HCT116 (cell line): ENCODE results near the gene VEGFA. TPM values are rescaled to one million over a fixed set of nuclear protein-coding genes. Genes with fewer than 3 reads are reported as not detected.

Experiments
- ATAC-seq: fragments of 200-7000 bp; cut with Tn5 transposase; 2 replicates; pipeline ENCODE4 v1.9.1; 2020; ENCODE audit warnings: mild to moderate bottlenecking, moderate library complexity
- BruUV-seq: library from RNA; stranded (reverse); fragments of 400-500 nt; replicated peaks from 2 replicates; lab custom pipeline; 2021; lab: Mats Ljungman, UMichigan
- CTCF ChIA-PET: fragments of 300-600 bp; sonication (Branson Sonifier 250); formaldehyde crosslinking; loops from one replicate; lab custom pipeline; 2021; ENCODE audit warnings: antibody characterized with exemption; lab: Charles Lee
- POLR2A ChIA-PET: fragments of 300-600, 350-600 bp; sonication (Branson Sonifier 250); formaldehyde crosslinking; loops from one replicate; lab custom pipeline; 2021; ENCODE audit warnings: antibody characterized with exemption; lab: Charles Lee
- RAD21 ChIA-PET, 2 experiments: fragments of 300-600 bp; sonication (Branson Sonifier 250); formaldehyde crosslinking; loops; one replicate each; lab custom pipeline; 2023; ENCODE audit warnings: low total read pairs in 2 of 2; ENCODE audit not compliant: uncharacterized antibody in 2 of 2, unreplicated experiment in 2 of 2, low non-redundant PET in 1 of 2; lab: Charles Lee
- DNase-seq: peaks from one replicate; pipeline ENCODE4 v3.0.0-alpha.2; 2010; ENCODE audit warnings: low read depth, low spot score
- H2AFZ ChIP-seq: fragments of 200-600 bp; shearing (Covaris generic), sonication (generic); 2 replicates; pipeline ENCODE4 v1.6.1; 2017; ENCODE audit warnings: low read depth, mixed run types, mixed read lengths, antibody characterized with exemption, low read length; ENCODE audit not compliant: poor library complexity, severe bottlenecking
- H3K27ac ChIP-seq: 2 replicates; pipeline ENCODE4 v1.5.1; 2012; ENCODE audit warnings: low read depth, low read length
- H3K27me3 ChIP-seq: fragments of 200-600 bp; sonication (generic); 2 replicates; pipeline ENCODE4 v1.6.1; 2016; ENCODE audit warnings: mixed run types, low read length, mixed read lengths; ENCODE audit not compliant: insufficient read depth
- H3K36me3 ChIP-seq, 2 experiments: fragments of 200-500 bp in 1 of 2; fragments of 200-600 bp in 1 of 2; sonication (Bioruptor generic) in 1 of 2; sonication (generic) in 1 of 2; 2 replicates each; pipeline versions ENCODE4 v1.5.1 to v1.6.1; 2014 to 2016; ENCODE audit warnings: low read length in 2 of 2, inconsistent platforms in 1 of 2, mixed read lengths in 1 of 2, mixed run types in 1 of 2; ENCODE audit not compliant: insufficient read depth in 2 of 2, control insufficient read depth in 1 of 2
- H3K4me1 ChIP-seq, 2 experiments: fragments of 200-600 bp in 1 of 2; sonication (generic) in 1 of 2; 2 replicates each; pipeline versions ENCODE4 v1.5.1 to v1.6.1; 2012 to 2017; ENCODE audit warnings: low read length in 2 of 2, inconsistent platforms in 1 of 2, mild to moderate bottlenecking in 1 of 2, mixed read lengths in 1 of 2, mixed run types in 1 of 2, moderate library complexity in 1 of 2; ENCODE audit not compliant: insufficient read depth in 2 of 2, control insufficient read depth in 1 of 2
- H3K4me2 ChIP-seq: fragments of 200-600 bp; sonication (generic); 2 replicates; pipeline ENCODE4 v1.6.1; 2017; ENCODE audit warnings: mixed run types, low read length, mixed read lengths
- H3K4me3 ChIP-seq, 2 experiments: fragments of 200-600 bp in 1 of 2; sonication (generic) in 1 of 2; replicated peaks in 1 of 2; 2 replicates each; pipeline ENCODE4 v1.5.1; 2011 to 2016; ENCODE audit warnings: low read length in 2 of 2, control low read depth in 1 of 2, low read depth in 1 of 2, mild to moderate bottlenecking in 1 of 2, mixed read lengths in 1 of 2, mixed run types in 1 of 2
- H3K79me2 ChIP-seq: fragments of 200-600 bp; sonication (generic); 2 replicates; pipeline ENCODE4 v1.6.1; 2017; ENCODE audit warnings: mild to moderate bottlenecking, mixed run types, low read length, moderate library complexity, mixed read lengths; ENCODE audit not compliant: insufficient read depth
- H3K9ac ChIP-seq: fragments of 200-600 bp; sonication (generic); 2 replicates; pipeline ENCODE4 v1.6.1; 2016; ENCODE audit warnings: low read length, mixed read lengths
- H3K9me2 ChIP-seq: fragments of 200-600 bp; sonication (generic), shearing (Covaris generic); 2 replicates; pipeline ENCODE4 v1.6.1; 2017; ENCODE audit warnings: mixed run types, mild to moderate bottlenecking, moderate library complexity; ENCODE audit not compliant: insufficient read depth
- H3K9me3 ChIP-seq, 2 experiments: fragments of 200-500 bp in 1 of 2; fragments of 200-600 bp in 1 of 2; sonication (Bioruptor generic) in 1 of 2; sonication (generic) in 1 of 2; 2 replicates each; pipeline ENCODE4 v1.6.1; 2014 to 2017; ENCODE audit warnings: low read length in 2 of 2, mixed read lengths in 2 of 2, inconsistent platforms in 1 of 2, low read depth in 1 of 2, mild to moderate bottlenecking in 1 of 2, mixed run types in 1 of 2, moderate library complexity in 1 of 2; ENCODE audit not compliant: control insufficient read depth in 1 of 2, insufficient read depth in 1 of 2
- H4K20me1 ChIP-seq: fragments of 200-600 bp; sonication (generic), shearing (Covaris generic); 2 replicates; pipeline ENCODE4 v1.6.1; 2017; ENCODE audit warnings: mixed run types, mild to moderate bottlenecking, moderate library complexity; ENCODE audit not compliant: insufficient read depth
- CEBPB ChIP-seq: IDR thresholded peaks from 2 replicates; pipeline ENCODE4 v1.6.1; 2012; ENCODE audit warnings: low read depth
- EGR1 ChIP-seq: IDR thresholded peaks from 2 replicates; pipeline ENCODE4 v1.6.1; 2012; ENCODE audit warnings: low read depth
- ELF1 ChIP-seq: IDR thresholded peaks from 2 replicates; pipeline ENCODE4 v1.6.1; 2012; ENCODE audit warnings: low read depth, borderline replicate concordance
- EZH2 ChIP-seq: fragments of 200-600 bp; sonication (generic); IDR thresholded peaks from 2 replicates; pipeline ENCODE4 v1.6.1; 2017; ENCODE audit warnings: antibody characterized with exemption, mixed run types
- EZH2phosphoT487 ChIP-seq: fragments of 200-600 bp; IDR thresholded peaks from 2 replicates; pipeline ENCODE4 v1.6.1; 2018; ENCODE audit warnings: antibody characterized with exemption, borderline replicate concordance
- FOSL1 ChIP-seq: IDR thresholded peaks from 2 replicates; pipeline ENCODE4 v1.6.1; 2012; ENCODE audit warnings: low read depth
- JUND ChIP-seq: IDR thresholded peaks from 2 replicates; pipeline ENCODE4 v1.6.1; 2012
- POLR2A ChIP-seq: IDR thresholded peaks from 2 replicates; pipeline ENCODE4 v1.7.0; 2011; ENCODE audit warnings: borderline replicate concordance; ENCODE audit not compliant: insufficient read depth, insufficient read length; ENCODE audit errors: extremely low read depth
- POLR2AphosphoS5 ChIP-seq: IDR thresholded peaks from 2 replicates; pipeline ENCODE4 v1.6.1; 2011; ENCODE audit warnings: mild to moderate bottlenecking, low read depth, low read length, moderate library complexity
- SIN3A ChIP-seq: IDR thresholded peaks from 2 replicates; pipeline ENCODE4 v1.6.1; 2012; ENCODE audit warnings: low read depth
- SP1 ChIP-seq: IDR thresholded peaks from 2 replicates; pipeline ENCODE4 v1.6.1; 2012; ENCODE audit warnings: low read depth
- SRF ChIP-seq: IDR thresholded peaks from 2 replicates; pipeline ENCODE4 v1.6.1; 2012; ENCODE audit warnings: low read depth
- TCF7L2 ChIP-seq: IDR thresholded peaks from 2 replicates; pipeline ENCODE4 v1.7.0; 2011; ENCODE audit warnings: borderline replicate concordance, inconsistent platforms; ENCODE audit not compliant: insufficient read depth, insufficient read length; ENCODE audit errors: extremely low read depth
- YY1 ChIP-seq: IDR thresholded peaks from 2 replicates; pipeline ENCODE4 v1.6.1; 2011; ENCODE audit warnings: low read length, low read depth, moderate library complexity, mild to moderate bottlenecking; ENCODE audit not compliant: insufficient replicate concordance; ENCODE audit errors: extremely low read depth
- ZFX ChIP-seq: fragments of 450-650 bp; IDR thresholded peaks from 2 replicates; pipeline ENCODE4 v1.6.1; 2017
- ZNF274 ChIP-seq: fragments of 200-500 bp; sonication (Bioruptor generic); IDR thresholded peaks from 2 replicates; pipeline ENCODE4 v1.6.1; 2014; ENCODE audit warnings: mild to moderate bottlenecking, low read depth, low read length, inconsistent platforms
- intact Hi-C: fragments of 100-400 bp; cut with micrococcal nuclease; formaldehyde crosslinking; loops from 2 replicates; pipeline ENCODE4 v1.10.0; 2022
- total RNA-seq: library from RNA; stranded (reverse); gene quantifications from one replicate; pipeline ENCODE4 v1.2.1, GENCODE V29; 2021; ENCODE audit not compliant: unreplicated experiment
- TF ChIP-seq, protein P1 (sequence below): IDR thresholded peaks from 2 replicates; pipeline ENCODE4 v1.6.1; 2011; ENCODE audit warnings: mild to moderate bottlenecking, low read length, moderate library complexity; ENCODE audit not compliant: insufficient replicate concordance; ENCODE audit errors: extremely low read depth
- TF ChIP-seq, protein P2 (sequence below): IDR thresholded peaks from 2 replicates; pipeline ENCODE4 v1.6.1; 2012

The VEGFA gene
- total RNA-seq, 1 experiment from 2014 or later, result 112 TPM

DNA sequence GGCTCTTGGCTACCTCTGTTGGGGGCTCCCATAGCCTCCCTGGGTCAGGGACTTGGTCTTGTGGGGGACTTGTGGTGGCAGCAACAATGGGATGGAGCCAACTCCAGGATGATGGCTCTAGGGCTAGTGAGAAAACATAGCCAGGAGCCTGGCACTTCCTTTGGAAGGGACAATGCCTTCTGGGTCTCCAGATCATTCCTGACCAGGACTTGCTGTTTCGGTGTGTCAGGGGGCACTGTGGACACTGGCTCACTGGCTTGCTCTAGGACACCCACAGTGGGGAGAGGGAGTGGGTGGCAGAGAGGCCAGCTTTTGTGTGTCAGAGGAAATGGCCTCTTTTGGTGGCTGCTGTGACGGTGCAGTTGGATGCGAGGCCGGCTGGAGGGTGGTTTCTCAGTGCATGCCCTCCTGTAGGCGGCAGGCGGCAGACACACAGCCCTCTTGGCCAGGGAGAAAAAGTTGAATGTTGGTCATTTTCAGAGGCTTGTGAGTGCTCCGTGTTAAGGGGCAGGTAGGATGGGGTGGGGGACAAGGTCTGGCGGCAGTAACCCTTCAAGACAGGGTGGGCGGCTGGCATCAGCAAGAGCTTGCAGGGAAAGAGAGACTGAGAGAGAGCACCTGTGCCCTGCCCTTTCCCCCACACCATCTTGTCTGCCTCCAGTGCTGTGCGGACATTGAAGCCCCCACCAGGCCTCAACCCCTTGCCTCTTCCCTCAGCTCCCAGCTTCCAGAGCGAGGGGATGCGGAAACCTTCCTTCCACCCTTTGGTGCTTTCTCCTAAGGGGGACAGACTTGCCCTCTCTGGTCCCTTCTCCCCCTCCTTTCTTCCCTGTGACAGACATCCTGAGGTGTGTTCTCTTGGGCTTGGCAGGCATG, 9.2 kb downstream of the VEGFA start:
- Histone ChIP-seq H3K9me3 (no peaks in the 10 kb centered on the region), H2AFZ (no peak overlapping the region), H4K20me1 (no peaks in the 10 kb centered on the region), H3K9me2 (no peaks in the 10 kb centered on the region), H3K4me2 (no peak overlapping the region), H3K36me3 (peaks cover 55 to 63% of the 10 kb centered on the region in 2 experiments), H3K79me2 (peaks cover 65% of the 10 kb centered on the region), H3K4me1 (peaks cover 19% of the 10 kb centered on the region in 2 experiments), H3K9ac (no peak overlapping the region), H3K27ac (no peak overlapping the region), H3K4me3 (no peak overlapping the region), H3K27me3 (no peaks in the 10 kb centered on the region)
- DNase-seq (no peak), ATAC-seq (no peak)
- TF ChIP-seq ZNF274 (no peak), EZH2 (no peak), POLR2AphosphoS5 (peak; percentile 27), FOSL1 (no peak), EGR1 (no peak), TCF7L2 (no peak), ELF1 (no peak), YY1 (no peak)
- RAD21 ChIA-PET, result no interaction called here
- intact Hi-C loops, result no loop called here
- BruUV-seq, result no TSS peak
- CTCF ChIA-PET, result no interaction called here
- POLR2A ChIA-PET, result no interaction called here

DNA sequence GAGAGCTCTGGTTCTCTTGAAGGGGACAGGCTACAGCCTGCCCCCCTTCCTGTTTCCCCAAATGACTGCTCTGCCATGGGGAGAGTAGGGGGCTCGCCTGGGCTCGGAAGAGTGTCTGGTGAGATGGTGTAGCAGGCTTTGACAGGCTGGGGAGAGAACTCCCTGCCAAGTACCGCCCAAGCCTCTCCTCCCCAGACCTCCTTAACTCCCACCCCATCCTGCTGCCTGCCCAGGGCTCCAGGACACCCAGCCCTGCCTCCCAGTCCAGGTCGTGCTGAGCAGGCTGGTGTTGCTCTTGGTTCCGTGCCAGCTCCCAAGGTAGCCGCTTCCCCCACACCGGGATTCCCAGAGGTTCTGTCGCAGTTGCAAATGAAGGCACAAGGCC, 9.8 kb downstream of the VEGFA start:
- H2AFZ ChIP-seq, result no peak overlapping the region
- H3K4me2 ChIP-seq, result no peak overlapping the region
- ATAC-seq (no peak), DNase-seq (no peak)
- no peaks in the 10 kb centered on the region for H4K20me1 ChIP-seq
- H3K9me3 ChIP-seq, result no peaks in the 10 kb centered on the region
- POLR2A ChIA-PET, result no interaction called here
- peaks cover 13% of the 10 kb centered on the region in 2 experiments for H3K4me1 ChIP-seq
- H3K9me2 ChIP-seq, result no peaks in the 10 kb centered on the region
- H3K27ac ChIP-seq, result no peak overlapping the region
- RAD21 ChIA-PET, result no interaction called here
- no peak overlapping the region for H3K9ac ChIP-seq
- CTCF ChIA-PET, result no interaction called here
- H3K27me3 ChIP-seq, result no peaks in the 10 kb centered on the region
- intact Hi-C loops, result no loop called here
- peaks cover 58% of the 10 kb centered on the region for H3K79me2 ChIP-seq
- no TSS peak for BruUV-seq
- H3K36me3 ChIP-seq, result peaks cover 58 to 63% of the 10 kb centered on the region in 2 experiments
- no peak overlapping the region for H3K4me3 ChIP-seq
- TF ChIP-seq ZFX (no peak), SP1 (no peak), ELF1 (no peak), EZH2phosphoT487 (no peak), CEBPB (no peak), TCF7L2 (no peak), POLR2A (no peak), EGR1 (no peak), SRF (no peak), EZH2 (no peak), POLR2AphosphoS5 (no peak), SIN3A (no peak), ZNF274 (no peak), JUND (no peak)
- TF ChIP-seq, protein P1, sequence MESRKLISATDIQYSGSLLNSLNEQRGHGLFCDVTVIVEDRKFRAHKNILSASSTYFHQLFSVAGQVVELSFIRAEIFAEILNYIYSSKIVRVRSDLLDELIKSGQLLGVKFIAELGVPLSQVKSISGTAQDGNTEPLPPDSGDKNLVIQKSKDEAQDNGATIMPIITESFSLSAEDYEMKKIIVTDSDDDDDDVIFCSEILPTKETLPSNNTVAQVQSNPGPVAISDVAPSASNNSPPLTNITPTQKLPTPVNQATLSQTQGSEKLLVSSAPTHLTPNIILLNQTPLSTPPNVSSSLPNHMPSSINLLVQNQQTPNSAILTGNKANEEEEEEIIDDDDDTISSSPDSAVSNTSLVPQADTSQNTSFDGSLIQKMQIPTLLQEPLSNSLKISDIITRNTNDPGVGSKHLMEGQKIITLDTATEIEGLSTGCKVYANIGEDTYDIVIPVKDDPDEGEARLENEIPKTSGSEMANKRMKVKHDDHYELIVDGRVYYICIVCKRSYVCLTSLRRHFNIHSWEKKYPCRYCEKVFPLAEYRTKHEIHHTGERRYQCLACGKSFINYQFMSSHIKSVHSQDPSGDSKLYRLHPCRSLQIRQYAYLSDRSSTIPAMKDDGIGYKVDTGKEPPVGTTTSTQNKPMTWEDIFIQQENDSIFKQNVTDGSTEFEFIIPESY, result no peak
- TF ChIP-seq, protein P2, sequence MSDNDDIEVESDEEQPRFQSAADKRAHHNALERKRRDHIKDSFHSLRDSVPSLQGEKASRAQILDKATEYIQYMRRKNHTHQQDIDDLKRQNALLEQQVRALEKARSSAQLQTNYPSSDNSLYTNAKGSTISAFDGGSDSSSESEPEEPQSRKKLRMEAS, result no peak
